HG03097 (cell line): ENCODE measurements around the gene SH3PXD2A.
"Not testable (repeated sequence)": the region's sequence is repeated elsewhere in the genome, so short reads cannot be mapped to it uniquely, and the experiment has no call there.

ENCODE experiments used
- ATAC-seq: cut with Tn5 transposase; IDR thresholded peaks from one replicate; pipeline ENCODE4 v1.9.1; 2021; ENCODE audit not compliant: unreplicated experiment, low FRiP score

Gene SH3PXD2A

DNA sequence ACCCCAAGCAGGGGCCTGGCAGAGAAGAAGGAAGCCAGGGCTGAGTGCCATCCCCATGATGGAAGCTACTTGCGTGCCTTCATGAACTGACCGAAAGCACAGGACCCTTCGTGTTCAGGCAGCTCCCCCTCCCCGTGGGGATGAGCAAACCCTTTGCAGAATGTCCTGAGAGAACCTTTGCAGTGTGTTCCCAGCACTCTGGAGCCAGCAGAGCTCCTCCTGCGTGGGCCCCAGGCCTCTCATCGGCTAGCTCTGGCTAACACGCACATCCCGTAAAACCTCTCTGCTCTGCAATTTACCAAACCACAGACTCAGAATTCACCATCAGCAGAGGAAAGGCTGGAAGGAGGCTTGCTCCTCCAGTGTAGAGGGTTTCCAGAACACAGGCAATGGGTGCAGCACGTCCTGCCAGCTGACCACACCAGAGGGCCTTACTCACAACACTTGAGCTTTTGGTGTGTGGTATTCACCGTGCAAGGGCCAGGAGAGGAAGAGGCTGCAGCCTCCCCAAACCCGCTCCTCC is 3.1 kb downstream of the SH3PXD2A start:
- ATAC-seq, result no peak

DNA sequence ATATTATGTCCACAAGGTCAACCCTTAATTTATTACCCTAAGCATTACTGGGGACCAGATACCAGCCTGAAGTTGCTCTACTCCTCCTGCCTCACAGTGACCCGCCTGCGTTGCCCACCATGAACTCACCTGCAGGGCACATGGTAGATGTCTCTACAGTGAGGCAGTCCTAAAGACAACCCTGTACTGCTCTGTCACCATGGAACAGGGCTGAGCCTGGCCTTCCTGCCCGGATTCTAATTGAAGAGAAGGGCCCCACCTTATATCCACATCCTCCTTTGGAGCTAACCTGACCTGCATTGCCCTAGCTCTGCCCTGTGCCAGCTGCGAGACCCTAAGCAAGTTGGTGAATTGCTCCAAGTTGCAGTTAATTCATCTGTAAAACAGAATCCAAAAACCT is 4.1 kb downstream of the SH3PXD2A start:
- no peak for ATAC-seq

DNA sequence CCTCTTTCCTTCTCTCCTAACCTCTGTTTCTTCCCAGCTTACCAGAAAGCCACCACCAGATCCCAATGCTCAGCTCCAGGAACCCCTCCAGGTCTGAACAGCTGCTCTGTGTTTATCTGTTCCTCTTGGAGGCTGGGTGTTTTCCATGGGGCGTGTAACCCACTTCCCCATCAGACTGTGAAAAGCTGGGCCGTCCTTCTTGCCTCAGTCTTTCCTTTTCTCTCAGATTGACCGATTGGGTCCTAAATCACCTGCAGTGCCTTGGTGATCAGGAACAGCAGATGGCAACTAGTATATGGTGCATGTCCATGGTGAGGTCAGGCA is 4.8 kb downstream of the SH3PXD2A start:
- ATAC-seq, result no peak

DNA sequence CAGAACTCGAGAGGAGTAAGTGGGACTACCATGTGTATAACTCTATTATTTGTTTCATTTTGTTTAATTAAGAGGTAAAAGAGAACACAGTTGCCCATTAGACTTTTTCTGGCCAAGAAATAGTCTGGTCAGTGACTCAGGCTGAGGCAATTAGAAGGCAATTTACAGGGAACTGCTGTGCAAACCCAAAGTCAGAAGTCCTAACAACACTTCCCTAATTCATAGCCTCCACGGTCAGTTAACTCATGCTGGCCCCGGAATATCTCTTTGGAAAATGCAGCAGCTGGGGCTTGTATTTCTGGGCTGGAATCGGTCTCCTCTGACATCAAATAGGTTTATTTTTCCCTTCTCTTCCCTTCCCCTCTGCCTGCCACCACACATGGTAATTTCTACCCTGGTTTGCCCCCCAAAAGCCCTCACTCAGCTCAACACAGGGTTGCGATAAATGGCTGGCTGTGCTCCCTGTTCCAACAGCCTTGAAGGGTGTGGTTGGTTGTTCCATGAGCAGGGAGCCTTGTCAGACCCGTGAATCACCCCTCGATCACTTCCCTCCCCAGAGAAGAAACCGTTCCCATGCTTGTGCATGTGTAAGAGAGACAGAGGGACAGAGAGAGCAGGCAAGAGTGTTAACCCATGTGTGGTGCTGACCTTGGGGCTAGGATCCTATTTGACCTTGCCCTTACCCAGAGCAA is 5.3 kb downstream of the SH3PXD2A start:
- ATAC-seq, result no peak

DNA sequence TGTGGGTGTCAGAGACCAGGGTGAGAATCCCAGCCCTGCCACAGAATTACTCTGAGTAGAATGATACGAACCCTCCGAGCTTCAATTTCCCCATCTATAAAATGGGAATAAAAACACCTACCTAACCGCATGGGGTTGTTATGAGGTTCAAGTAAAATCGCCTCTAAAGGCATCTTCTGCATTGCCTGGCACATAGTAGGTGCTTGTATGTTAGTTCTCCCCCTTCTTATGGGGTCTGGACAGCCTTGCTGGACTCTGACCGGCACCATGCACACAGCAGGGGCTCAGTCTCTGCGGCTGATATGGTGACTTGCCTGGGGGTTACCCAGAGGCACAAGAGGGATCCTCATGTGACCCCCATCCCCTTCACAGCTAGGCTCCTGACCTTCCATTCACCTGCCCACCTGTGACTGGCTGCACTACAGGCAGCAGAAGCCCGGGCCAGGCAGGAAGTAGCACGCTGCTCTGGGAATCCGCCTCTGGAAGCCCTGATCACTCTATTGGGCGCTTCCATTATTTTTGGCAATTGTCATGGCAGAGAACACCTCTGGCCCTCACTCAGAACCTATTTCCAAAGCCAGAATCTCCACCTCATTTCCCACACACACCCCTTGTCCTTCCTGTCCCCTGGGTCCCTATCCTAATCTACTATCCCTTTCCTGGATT is 6.0 kb downstream of the SH3PXD2A start:
- no peak for ATAC-seq

DNA sequence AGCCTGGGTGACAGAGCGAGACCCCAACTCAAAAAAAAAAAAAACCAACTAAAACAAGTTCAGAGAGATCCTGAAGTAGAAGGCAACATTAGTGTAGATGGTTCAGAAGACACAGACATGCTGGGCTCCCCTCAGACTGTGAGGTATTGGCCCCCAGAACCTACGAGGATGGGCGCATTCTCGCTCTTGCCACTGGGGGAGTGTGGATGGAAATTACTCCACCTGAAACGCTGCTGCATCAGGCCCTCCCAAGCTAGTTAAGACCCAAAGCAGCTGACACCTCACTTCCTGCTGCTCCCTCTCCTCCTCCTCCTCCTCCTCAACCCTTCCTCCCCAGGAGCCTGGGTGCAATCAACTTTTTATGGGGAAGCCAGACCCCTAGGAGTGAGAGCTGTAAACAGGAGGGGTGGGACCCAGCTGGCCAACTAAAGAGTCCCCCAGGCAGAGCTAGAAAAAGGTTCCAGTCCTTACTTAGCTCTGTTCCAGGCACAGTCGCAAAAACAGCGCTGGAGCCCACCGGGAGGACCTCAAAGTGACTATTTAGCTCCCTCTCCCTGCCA is 7.4 kb downstream of the SH3PXD2A start:
- no peak for ATAC-seq

DNA sequence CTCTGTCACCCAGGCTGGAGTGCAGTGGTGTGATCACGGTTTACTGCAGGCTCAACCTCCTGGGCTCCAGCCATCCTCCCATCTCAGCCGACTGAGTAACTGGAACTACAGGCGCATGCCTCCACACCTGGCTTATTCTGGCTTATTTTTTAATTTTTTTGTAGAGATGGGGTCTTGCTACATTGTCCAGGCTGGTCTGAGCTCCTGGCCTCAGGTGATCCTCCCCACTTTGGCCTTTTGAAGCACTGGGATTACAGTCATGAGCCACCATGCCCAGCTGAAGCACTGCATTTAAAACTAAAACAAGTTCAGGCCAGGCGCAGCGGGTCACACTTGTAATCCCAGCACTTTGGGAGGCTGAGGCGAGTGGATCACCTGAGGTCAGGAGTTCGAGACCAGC is 8.0 kb downstream of the SH3PXD2A start:
- ATAC-seq, result no peak

DNA sequence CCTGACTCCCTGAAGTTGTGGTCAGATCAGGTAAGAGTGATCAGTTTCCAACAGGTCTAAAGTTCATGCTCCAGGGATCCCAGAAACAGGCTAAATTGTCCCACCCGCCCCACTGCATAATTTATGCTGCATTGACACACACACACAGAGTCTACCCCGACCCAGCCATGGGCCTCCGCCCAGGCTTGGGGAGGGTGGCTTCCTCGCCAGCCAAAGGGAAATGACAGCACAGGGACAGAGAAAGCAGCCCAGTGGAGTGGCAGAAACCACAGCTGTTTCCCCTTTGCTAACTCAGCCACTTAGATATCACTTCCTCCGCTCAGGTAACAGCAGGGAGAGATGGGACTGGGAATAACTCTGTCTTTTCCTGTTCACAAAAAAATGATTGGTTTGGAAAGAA is 9.4 kb downstream of the SH3PXD2A start:
- no peak for ATAC-seq

DNA sequence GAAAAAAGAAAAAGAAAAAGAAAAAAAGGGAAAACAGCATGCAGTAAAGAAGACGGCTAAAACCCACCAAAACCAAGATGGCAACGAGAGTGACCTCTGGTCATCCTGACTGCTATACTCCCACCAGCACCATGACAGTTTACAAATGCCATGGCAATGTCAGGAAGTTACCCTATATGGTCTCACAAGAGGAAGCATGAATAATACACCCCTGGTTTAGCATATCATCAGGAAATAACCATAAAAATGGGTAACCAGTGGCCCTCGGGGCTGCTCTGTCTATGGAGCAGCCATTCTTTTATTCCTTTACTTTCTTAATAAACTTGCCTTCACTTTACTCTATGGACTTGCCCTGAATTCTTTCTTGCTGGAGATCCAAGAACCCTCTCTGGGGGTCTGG is 10.0 kb downstream of the SH3PXD2A start:
- ATAC-seq, result not testable (repeated sequence)

DNA sequence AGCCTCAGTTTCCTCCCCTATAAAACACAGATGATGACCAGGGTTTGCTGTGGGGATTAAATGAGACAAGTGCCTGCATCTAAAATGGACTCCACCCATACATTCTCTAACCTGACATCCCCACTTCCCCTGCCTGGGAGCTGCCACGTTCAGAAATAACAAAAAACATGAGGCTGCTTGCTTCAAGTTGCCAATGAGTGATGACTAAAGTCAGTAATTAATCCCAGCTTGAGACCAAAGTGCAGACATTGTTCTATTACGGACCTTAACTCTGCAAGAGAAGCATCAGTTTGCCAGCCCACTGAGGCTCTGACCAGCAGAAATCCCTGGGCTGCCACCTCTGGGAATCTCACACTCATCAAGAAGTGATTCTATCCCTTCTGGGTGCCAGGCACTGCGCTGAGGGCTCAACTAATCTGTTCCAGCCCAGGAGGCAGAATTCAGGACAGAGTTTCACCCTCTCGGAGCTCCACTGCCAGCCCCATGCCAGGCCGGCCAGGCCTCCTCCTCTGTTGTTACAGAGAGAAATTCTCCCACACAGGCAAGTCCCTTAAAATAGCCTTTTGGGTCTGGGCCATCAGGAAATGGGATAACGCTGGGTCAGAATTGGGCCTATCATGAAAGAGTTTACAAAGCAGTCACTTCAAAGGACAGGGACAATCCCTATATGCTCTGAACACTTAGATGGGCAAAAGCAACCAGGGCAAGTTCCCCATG is 11.4 kb downstream of the SH3PXD2A start:
- no peak for ATAC-seq

DNA sequence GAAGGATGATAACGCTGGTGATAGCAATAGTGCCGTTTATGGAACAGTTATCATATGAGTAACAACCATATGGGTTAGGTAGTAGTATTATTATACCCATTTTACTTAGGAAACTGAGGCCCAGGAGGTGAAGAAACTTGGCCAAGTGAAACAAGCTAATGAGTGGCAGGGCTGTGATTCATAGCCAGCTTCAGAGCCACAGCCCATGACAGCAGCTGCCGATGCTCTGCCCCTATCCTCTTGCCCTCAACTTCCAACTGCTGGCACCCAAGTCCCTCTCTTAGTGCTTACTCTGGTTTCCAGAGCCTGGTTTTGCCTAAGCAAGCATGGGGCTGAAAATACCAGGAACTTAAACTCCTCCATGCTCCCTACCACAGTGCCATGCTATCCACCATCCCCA is 12.3 kb downstream of the SH3PXD2A start:
- ATAC-seq, result no peak

DNA sequence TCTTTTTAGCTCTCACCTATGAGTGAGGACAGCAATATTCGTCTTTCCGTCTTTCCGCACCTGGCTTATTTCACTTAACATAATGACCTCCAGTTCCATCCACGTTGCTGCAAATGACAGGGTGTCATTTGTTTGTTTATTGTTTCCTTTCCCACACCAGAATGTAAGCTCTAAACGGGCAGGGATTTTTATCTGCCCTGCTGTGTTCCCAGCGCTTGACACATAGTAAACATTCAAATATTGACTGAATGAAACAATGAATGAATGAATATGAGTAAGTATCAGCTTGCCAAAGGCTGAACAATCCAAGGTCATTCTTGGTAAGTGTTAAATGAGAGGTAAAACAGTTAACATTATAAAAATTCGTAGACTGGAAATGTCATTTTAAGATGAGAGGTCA is 12.8 kb downstream of the SH3PXD2A start:
- no peak for ATAC-seq

DNA sequence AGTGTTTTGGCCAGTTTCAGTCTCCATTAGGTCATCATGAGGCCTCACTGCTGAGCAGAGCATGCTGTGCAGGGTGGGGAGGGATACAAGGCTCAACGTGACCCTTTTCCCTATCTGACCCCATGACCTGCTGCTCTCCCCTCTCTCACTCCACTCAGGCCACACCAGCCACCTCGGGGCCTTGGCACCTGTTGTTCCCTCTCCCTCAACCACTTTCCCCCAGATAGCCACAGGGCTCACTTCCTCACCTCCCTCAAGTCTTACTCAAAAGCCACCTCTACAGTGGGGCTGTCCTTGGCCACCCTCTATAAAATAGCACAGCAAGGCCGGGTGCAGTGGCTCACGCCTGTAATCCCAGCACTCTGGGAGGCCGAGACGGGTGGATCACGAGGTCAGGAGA is 13.9 kb downstream of the SH3PXD2A start:
- no peak for ATAC-seq

DNA sequence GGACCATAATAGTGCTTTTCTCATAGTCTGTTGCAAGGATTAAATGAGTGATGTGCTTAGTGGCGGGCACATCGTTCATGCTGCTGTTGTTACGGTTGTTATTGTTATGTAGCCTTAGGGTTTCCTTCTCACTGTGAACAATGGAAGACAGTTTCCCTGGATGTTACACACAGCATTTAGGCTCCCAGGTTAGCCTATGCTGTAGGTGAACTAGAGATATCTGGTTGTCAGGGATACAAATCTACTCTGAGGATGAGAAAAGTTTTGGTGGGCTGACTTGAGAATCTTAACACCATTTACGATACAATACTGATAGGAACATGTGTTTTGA is 14.7 kb downstream of the SH3PXD2A start:
- no peak for ATAC-seq

DNA sequence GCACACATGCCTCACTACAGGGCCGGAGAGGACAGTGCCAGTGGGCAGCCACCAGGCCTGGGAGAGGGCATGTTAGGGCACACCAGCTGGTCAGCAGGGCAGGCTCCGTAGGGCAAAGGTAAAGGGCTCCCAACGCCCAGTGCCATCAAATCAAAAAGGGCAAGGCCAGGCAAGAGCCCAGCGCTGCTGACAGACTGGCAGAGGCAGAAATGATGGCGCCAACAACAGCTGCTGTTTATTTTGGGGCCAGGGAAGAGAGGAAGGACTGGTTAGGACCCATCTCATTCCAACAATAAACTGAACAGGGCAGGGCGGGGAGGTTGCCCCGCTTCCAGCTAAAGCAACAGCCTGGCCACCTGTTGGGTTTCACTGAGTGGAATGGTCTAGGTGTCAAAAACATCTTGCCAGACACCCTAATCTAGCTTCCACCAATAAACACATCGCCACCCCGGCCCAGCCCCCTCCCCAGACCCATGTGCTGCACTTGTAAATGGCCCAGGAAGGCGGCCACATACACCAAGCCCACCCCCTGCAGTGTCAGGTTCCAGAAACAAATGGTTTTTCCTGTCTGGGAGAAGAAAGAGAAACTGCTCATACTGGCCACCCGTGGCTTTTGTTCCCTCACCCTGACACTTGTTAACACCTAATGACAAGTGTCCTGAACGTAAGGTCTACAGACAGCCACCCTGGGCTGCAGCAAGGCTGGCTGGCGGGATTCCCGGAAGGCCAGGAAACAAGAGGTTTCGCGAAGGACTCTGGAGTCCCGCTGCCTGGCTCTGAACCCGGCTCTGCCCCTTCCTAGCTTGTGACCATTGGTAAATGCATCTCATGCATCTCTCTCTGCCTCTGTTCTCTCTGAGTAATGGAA is 15.3 kb downstream of the SH3PXD2A start:
- ATAC-seq, result no peak

DNA sequence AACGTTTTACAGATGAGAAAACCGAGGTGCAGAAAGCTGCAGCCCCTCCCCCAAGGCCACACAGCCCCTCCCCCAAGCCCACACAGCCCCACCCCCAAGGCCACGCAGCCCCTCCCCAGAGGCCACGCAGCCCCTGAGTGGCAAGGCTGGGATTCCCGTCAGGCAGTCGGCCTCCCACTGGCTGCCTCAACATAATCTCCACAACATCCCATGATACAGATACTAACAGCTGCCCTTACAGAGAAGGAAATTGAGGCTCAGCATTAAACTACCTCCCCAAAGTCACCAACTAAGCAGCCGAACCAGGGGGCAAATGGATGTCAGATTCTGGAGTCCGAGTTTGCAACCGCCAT is 15.9 kb downstream of the SH3PXD2A start:
- ATAC-seq, result no peak

DNA sequence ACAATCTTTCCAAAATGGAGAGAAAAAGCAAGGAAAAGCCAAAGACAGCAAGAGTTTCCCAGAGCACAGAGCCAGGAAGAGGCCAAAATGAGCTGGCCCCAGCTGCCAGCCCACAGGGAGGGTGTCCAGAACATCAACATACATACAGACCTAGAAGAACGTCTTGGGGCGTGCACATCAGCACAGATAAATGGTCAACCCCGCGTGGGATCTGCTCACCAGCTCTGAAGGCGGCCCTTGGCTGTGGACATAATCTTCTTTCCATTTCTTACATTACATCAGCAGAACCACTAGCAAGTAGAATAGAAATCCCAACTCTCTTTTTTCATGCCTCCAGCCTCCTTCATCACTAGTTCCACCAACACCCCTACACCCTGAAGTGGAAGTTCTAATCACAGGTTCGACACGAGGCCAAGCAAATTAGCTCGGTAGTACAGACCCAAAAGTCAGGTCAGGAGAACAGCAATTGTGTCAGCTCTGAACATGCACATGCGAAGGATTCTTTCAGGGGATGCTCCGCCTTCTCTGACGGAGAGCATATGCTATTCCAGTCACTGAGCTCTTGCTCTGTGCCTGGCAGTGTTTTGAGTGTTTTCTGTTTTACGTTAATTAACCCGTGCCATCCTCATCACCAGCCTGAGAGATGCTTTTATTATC is 16.4 kb downstream of the SH3PXD2A start:
- ATAC-seq, result no peak

DNA sequence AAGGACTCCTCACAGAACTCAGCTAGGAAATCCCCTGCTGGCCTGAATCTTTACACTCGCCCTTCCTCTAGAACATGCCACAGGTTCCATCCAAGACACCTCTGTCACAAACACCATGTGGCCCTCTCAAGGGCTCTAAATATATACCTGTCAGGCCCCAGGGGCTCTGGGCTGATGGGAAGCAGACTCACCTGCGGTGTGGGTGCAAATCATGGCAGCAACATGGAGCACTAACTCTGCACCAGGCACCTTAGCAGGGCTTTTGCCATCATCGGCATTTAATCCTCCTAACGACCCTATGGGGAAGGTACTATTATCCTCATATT is 17.3 kb downstream of the SH3PXD2A start:
- no peak for ATAC-seq

DNA sequence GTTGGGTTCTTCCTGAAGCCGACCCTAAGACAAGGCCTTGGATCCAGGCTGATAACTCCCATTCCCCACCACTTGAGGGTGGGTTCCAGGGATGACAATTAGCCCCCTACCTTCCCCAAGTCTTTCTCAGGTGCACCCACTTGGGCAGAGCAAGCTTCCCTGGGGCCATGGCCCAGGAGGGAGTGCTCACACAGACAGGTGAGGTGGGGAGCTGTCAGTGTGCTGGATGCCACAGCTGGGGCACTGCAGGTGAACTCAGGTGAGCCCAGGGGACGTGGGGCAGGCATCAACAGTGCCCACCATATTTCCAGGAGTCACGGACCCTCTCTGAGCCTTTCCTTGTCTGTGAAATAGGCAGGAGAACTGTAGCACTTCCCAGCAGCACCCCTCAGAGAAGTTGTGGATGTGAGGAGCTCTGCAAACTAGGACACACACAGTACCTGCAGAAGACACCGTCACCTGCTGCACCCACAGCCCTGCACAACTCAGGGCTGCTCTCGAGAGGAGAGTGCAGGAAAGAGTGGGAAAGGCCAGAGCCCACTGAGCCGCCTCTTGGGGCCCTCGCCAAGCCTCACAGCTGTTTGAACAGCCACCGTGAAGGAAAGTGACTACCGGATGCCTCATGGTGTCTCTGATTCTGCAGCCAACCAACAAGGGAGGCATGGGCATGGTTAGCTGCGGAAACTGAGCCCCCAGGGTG is 17.9 kb downstream of the SH3PXD2A start:
- no peak for ATAC-seq

DNA sequence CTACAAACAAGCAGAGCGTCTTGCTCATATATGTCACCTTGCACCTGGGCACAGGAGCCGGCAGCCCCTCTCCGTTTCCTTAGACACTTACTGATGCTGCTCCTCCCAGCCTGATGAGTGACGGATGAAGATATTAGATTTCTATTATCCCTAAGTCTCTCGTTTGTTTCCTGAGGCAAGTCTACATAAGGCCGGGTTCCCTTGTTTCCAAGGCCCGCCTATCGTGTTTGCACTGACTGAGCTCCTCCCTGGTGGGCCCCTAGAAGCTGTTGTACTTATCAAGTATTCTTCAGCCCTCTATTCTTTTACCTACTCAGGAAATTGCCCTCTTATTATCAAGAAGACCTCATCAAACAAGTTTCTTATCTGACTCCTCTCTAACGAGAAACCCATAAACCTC is 18.5 kb downstream of the SH3PXD2A start:
- ATAC-seq, result no peak
